HL-60 (cell line): ENCODE data around the gene COL1A2.

ENCODE experiments used
- DNase-seq, 2 experiments: peaks; one replicate each; pipeline ENCODE4 v3.0.0-alpha.2; 2010 to 2020; ENCODE audit warnings: low read depth in 1 of 2, low spot score in 1 of 2
- H3K27ac ChIP-seq: fragments of 250-450 bp; sonication (Bioruptor Pico); replicated peaks from 2 replicates; pipeline ENCODE4 v1.5.1; 2020; ENCODE audit warnings: mild to moderate bottlenecking, moderate library complexity
- H3K27me3 ChIP-seq: fragments of 250-450 bp; sonication (Bioruptor Pico); 2 replicates; pipeline ENCODE4 v1.5.1; 2021; ENCODE audit warnings: mild to moderate bottlenecking, moderate library complexity; ENCODE audit not compliant: insufficient read depth, poor library complexity, severe bottlenecking
- H3K4me3 ChIP-seq: replicated peaks from 2 replicates; pipeline ENCODE4 v1.5.1; 2011; ENCODE audit warnings: mild to moderate bottlenecking, control low read depth, low read length; ENCODE audit not compliant: insufficient read depth
- CTCF ChIP-seq: IDR thresholded peaks from one replicate; pipeline ENCODE4 v1.5.1; 2011; ENCODE audit warnings: low read length, control low read depth, inconsistent platforms; ENCODE audit not compliant: insufficient read depth
- GABPA ChIP-seq: IDR thresholded peaks from 2 replicates; pipeline ENCODE4 v1.6.1; 2012; ENCODE audit warnings: low read depth
- POLR2AphosphoS5 ChIP-seq: IDR thresholded peaks from 2 replicates; pipeline ENCODE4 v1.6.1; 2012; ENCODE audit warnings: low read depth
- SPI1 ChIP-seq: IDR thresholded peaks from 2 replicates; pipeline ENCODE4 v1.6.1; 2012; ENCODE audit warnings: low read depth, mild to moderate bottlenecking, borderline replicate concordance
- TF ChIP-seq, protein P1 (sequence below): IDR thresholded peaks from 2 replicates; pipeline ENCODE4 v1.6.1; 2012; ENCODE audit warnings: low read depth; ENCODE audit not compliant: insufficient replicate concordance

Gene COL1A2

GRCh38 chr7:94432817-94433216 lies 38.1 kb downstream of the COL1A2 start:
- Histone ChIP-seq H3K27ac (no peak overlapping the region), H3K27me3 (no peaks in the 10 kb centered on the region), H3K4me3 (no peak overlapping the region)
- no peak for DNase-seq
- TF ChIP-seq POLR2AphosphoS5: no peak
- TF ChIP-seq, protein P1, sequence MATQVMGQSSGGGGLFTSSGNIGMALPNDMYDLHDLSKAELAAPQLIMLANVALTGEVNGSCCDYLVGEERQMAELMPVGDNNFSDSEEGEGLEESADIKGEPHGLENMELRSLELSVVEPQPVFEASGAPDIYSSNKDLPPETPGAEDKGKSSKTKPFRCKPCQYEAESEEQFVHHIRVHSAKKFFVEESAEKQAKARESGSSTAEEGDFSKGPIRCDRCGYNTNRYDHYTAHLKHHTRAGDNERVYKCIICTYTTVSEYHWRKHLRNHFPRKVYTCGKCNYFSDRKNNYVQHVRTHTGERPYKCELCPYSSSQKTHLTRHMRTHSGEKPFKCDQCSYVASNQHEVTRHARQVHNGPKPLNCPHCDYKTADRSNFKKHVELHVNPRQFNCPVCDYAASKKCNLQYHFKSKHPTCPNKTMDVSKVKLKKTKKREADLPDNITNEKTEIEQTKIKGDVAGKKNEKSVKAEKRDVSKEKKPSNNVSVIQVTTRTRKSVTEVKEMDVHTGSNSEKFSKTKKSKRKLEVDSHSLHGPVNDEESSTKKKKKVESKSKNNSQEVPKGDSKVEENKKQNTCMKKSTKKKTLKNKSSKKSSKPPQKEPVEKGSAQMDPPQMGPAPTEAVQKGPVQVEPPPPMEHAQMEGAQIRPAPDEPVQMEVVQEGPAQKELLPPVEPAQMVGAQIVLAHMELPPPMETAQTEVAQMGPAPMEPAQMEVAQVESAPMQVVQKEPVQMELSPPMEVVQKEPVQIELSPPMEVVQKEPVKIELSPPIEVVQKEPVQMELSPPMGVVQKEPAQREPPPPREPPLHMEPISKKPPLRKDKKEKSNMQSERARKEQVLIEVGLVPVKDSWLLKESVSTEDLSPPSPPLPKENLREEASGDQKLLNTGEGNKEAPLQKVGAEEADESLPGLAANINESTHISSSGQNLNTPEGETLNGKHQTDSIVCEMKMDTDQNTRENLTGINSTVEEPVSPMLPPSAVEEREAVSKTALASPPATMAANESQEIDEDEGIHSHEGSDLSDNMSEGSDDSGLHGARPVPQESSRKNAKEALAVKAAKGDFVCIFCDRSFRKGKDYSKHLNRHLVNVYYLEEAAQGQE: no peak
- TF ChIP-seq GABPA: no peak
- no peak for TF ChIP-seq CTCF
- no peak for TF ChIP-seq SPI1

- Histone ChIP-seq H3K4me3 (no peak overlapping the region), H3K27ac (no peak overlapping the region), H3K27me3 (no peaks in the 10 kb centered on the region)
- no peak for DNase-seq
- no peak for TF ChIP-seq CTCF
- TF ChIP-seq SPI1: no peak
- TF ChIP-seq, protein P1: no peak
- no peak for TF ChIP-seq POLR2AphosphoS5
- no peak for TF ChIP-seq GABPA
These were observed 38.5 kb downstream of the COL1A2 start for GRCh38 chr7:94433224-94433623.

DNA sequence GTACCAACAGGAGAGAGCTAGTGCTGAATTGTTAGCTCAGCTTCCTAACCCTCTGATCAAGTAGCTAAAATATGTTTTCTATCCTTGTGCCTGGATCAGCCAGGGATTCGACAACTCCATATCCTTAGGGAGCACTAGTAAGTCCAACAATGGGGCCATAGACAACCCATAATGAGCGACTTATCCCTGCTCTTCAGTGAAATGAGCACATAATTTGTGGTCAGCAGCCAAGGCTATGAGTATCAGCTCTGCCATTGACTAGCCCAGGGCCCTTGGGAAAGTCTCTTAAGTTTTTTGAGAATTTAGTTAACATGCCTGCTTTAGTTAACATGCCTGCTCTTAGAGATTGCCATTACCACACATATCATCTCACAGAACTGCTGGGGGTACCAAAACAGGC lies 39.3 kb downstream of the COL1A2 start:
- DNase-seq: no peak
- no peak overlapping the region for H3K4me3 ChIP-seq

More for the DNA sequence above, 39.3 kb downstream of the COL1A2 start:
- Histone ChIP-seq H3K27ac (no peak overlapping the region), H3K27me3 (no peaks in the 10 kb centered on the region)
- TF ChIP-seq GABPA (no peak), SPI1 (no peak), POLR2AphosphoS5 (no peak), CTCF (no peak)
- TF ChIP-seq, protein P1: no peak
